Measurements from ENCODE around the gene NDUFB4. TPM values are rescaled to one million over a fixed set of nuclear protein-coding genes. Genes with fewer than 3 reads are reported as not detected.
"Not testable (repeated sequence)": the region's sequence is repeated elsewhere in the genome, so short reads cannot be mapped to it uniquely, and the experiment has no call there.

The NDUFB4 gene
- total RNA-seq, 1 donor from 2014 or later: 80.4 TPM

DNA sequence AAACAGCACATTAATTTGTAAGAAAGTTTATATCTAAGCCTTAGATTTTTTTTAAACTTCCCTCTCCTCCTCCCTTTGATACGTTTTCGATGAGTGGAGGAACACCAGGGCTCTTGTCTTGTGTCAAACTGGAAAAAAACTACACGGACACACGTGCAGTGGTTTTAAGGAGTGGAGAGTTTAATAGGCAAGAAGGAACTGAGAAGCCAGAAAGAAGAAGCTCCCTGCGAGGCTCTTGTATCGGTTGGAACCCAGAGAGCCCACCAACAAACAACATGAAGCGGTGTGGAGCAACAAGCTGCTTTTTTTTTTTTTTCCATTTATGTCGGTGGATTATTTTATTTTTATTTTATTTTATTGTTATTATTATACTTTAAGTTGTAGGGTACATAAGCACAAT, 18.6 kb downstream of the NDUFB4 start:
- Mint-ChIP-seq H3K4me1 (no peaks in the 10 kb centered on the region), H3K36me3 (ENCODE audit: low read depth) (no peaks in the 10 kb centered on the region), H3K27me3 (peaks cover 8% of the 10 kb centered on the region), H3K9me3 (no peaks in the 10 kb centered on the region), H3K27ac (no peak overlapping the region), H3K4me3 (no peak overlapping the region)
- ATAC-seq (ENCODE audit: low read depth) (no peak), DNase-seq (no peak)
- intact Hi-C loops (cut with micrococcal nuclease): no loop called here
- ChIA-PET POLR2A (no interaction called here), CTCF (no interaction called here)
- TF ChIP-seq, protein P1, sequence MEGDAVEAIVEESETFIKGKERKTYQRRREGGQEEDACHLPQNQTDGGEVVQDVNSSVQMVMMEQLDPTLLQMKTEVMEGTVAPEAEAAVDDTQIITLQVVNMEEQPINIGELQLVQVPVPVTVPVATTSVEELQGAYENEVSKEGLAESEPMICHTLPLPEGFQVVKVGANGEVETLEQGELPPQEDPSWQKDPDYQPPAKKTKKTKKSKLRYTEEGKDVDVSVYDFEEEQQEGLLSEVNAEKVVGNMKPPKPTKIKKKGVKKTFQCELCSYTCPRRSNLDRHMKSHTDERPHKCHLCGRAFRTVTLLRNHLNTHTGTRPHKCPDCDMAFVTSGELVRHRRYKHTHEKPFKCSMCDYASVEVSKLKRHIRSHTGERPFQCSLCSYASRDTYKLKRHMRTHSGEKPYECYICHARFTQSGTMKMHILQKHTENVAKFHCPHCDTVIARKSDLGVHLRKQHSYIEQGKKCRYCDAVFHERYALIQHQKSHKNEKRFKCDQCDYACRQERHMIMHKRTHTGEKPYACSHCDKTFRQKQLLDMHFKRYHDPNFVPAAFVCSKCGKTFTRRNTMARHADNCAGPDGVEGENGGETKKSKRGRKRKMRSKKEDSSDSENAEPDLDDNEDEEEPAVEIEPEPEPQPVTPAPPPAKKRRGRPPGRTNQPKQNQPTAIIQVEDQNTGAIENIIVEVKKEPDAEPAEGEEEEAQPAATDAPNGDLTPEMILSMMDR (IDR thresholded peaks at IDR 0.05): no peak

DNA sequence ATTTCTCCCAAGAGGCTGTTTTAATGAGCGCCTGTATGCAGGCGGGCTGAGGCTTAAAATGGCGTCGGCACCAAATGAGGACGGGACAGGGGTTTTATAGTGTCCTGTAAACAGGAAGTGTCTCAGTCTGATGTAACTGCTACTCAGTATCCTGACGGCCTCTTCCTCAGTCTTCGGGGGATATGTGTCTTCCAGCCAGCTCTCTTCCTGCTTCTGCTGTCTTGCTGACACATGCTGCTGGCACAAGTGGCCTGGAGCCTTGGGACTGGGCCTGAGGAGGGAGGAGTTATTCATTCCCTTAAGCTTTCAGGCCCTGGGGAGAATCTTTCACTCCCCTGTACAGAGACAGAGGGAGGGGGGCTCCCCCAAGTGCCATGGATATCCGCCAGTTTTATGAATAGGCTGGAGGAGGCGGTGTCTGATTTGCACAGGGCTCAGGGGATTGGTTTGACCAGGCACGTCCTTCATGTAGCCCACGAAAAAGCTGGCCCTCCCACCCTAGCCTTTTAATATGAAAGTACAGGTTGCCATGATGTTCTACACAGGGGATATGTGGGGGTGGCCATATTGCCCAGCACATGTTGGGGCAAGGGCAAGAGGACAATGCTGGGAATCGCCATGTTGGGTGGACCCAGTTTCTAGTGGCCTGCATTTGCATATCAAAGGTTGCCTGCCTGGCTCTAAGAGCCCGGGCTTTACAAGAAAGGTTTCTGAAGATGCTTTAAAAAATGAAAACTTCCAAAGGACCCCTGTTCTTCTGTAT, 19.9 kb downstream of the NDUFB4 start:
- Mint-ChIP-seq H3K4me1 (no peaks in the 10 kb centered on the region), H3K27ac (no peak overlapping the region), H3K9me3 (no peaks in the 10 kb centered on the region), H3K27me3 (peaks cover 8% of the 10 kb centered on the region), H3K4me3 (no peak overlapping the region), H3K36me3 (ENCODE audit: low read depth) (no peaks in the 10 kb centered on the region)
- DNase-seq: no peak
- ChIA-PET CTCF (no interaction called here), POLR2A (no interaction called here)
- intact Hi-C loops (cut with micrococcal nuclease): no loop called here
- ATAC-seq (ENCODE audit: low read depth): no peak
- TF ChIP-seq, protein P1 (IDR thresholded peaks at IDR 0.05): no peak

DNA sequence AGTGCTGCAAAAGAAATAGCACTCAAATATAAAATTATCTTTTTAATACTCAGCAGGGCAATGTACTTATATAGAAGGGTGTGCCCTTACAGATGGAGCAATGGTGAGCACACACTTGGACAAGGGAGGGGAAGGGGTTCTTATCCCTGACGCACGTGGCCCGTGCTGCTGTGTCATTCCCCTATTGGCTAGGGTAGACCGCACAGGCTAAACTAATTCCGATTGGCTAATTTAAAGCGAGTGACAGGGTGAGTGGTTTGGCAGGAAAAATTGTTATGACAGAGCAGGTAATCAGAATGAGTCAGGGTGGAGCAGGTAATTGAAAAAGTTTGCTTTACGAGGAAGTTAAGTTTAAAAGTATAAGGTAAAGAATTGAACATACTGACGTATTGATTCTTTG, 20.6 kb downstream of the NDUFB4 start:
- intact Hi-C loops (cut with micrococcal nuclease); H3K4me3 Mint-ChIP-seq; H3K9me3 Mint-ChIP-seq: not testable (repeated sequence)

DNA sequence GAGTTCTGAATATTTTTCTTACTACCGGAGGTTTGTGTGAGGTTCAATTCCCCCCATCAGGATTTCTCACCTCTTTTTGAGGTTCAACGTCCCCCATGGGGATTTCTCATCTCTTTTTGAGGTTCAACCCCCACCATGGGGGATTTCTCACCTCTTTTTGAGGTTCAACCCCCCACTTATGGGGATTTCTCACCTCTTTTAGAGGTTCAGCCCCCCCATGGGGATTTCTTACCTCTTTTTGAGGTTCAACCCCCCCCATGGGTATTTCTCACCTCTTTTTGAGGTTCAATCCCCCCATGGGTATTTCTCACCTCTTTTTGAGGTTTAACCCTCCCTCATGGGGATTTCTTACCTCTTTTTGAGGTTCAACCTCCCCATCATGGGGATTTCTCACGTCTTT, 26.3 kb downstream of the NDUFB4 start:
- ChIA-PET POLR2A (interaction anchor here (0.6 kb wide), 1 partner anchor 26 kb away, joined by 3 read pairs; the partner anchor contains the start of gene NDUFB4), CTCF (no interaction called here)
- Mint-ChIP-seq H3K4me1 (no peaks in the 10 kb centered on the region), H3K27me3 (peaks cover 5% of the 10 kb centered on the region), H3K27ac (no peak overlapping the region), H3K4me3 (no peak overlapping the region), H3K9me3 (peaks cover 16% of the 10 kb centered on the region), H3K36me3 (ENCODE audit: low read depth) (no peaks in the 10 kb centered on the region)
- ATAC-seq (ENCODE audit: low read depth) (no peak), DNase-seq (no peak)
- intact Hi-C loops (cut with micrococcal nuclease): no loop called here
- TF ChIP-seq, protein P1 (IDR thresholded peaks at IDR 0.05): no peak

More for the DNA sequence above, 20.6 kb downstream of the NDUFB4 start:
- H3K27me3 Mint-ChIP-seq; H3K36me3 Mint-ChIP-seq (ENCODE audit: low read depth); POLR2A ChIA-PET; H3K27ac Mint-ChIP-seq; H3K4me1 Mint-ChIP-seq; ATAC-seq (ENCODE audit: low read depth); DNase-seq; CTCF ChIA-PET: not testable (repeated sequence)

DNA sequence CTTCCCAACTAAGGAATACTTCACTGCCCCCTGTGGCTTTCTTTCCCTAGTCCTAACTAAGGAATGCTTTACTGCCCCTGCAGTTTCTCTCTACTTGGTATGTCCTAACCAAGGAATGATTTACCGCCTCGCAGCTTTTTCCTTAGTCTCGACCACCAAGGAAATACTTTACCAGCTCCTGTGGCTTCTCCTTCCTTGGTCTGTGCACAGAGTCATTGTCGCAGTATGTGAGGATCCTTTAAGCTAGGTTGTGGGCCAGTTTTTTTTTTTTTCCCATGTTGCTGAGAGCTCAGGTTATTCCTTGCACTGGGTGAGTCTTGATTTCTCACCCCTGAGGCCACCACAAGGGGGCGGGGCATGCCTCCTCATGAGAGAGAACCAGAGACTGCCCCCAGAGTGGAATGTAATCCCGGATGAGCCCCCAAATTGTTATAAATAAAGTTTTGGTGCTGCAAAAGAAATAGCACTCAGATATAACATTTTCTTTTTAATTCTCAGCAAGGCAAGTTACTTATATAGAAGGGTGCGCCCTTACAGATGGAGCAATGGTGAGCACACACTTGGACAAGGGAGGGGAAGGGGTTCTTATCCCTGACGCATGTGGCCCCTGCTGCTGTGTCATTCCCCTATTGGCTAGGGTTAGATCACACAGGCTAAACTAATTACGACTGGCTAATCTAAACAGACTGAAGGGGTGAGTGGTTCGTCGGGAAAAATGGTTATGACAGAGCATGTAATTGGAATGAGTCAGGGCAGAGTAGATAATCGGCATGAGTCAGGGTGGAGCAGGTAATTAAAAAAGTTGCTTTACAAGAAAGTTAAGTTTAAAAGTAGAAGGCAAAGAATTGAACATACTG, 27.0 kb downstream of the NDUFB4 start:
- Mint-ChIP-seq H3K27ac (no peak overlapping the region), H3K36me3 (ENCODE audit: low read depth) (no peaks in the 10 kb centered on the region), H3K9me3 (peaks cover 16% of the 10 kb centered on the region), H3K4me3 (no peak overlapping the region), H3K27me3 (peaks cover 6% of the 10 kb centered on the region), H3K4me1 (no peaks in the 10 kb centered on the region)
- CTCF ChIA-PET: no interaction called here
- TF ChIP-seq, protein P1 (IDR thresholded peaks at IDR 0.05): no peak
- POLR2A ChIA-PET: interaction anchor here (0.6 kb wide), 1 partner anchor 27 kb away, joined by 3 read pairs; the partner anchor contains the start of gene NDUFB4
- ATAC-seq (ENCODE audit: low read depth): no peak
- intact Hi-C loops (cut with micrococcal nuclease): no loop called here
- no peak for DNase-seq
